RWPE2 (cell line): Measurements from ENCODE around the gene LRRC47.

Source experiments
- ATAC-seq: fragments of 200-7000 bp; cut with Tn5 transposase; 3 replicates; pipeline ENCODE4 v1.9.1; 2021; ENCODE audit warnings: low read depth
- DNase-seq: peaks from one replicate; pipeline ENCODE4 v3.0.0-alpha.2; 2020; ENCODE audit warnings: low spot score
- H3K27ac ChIP-seq: fragments of 450-650 bp; 2 replicates; pipeline ENCODE4 v1.5.1; 2017; ENCODE audit warnings: mild to moderate bottlenecking; ENCODE audit not compliant: poor library complexity, severe bottlenecking
- H3K27me3 ChIP-seq: fragments of 250-450 bp; sonication (Bioruptor Pico); 2 replicates; pipeline ENCODE4 v1.5.1; 2021; ENCODE audit warnings: mild to moderate bottlenecking, moderate library complexity; ENCODE audit not compliant: insufficient read depth, poor library complexity, severe bottlenecking
- H3K36me3 ChIP-seq: fragments of 250-450 bp; sonication (Bioruptor Pico); 2 replicates; pipeline ENCODE4 v1.5.1; 2020; ENCODE audit warnings: low read depth, mild to moderate bottlenecking, moderate library complexity
- H3K4me1 ChIP-seq: fragments of 250-450 bp; sonication (Bioruptor Pico); 2 replicates; pipeline ENCODE4 v1.5.1; 2021; ENCODE audit warnings: mild to moderate bottlenecking, moderate library complexity; ENCODE audit not compliant: insufficient read depth, poor library complexity, severe bottlenecking
- H3K4me3 ChIP-seq: fragments of 250-450 bp; sonication (Bioruptor Pico); 2 replicates; pipeline ENCODE4 v1.5.1; 2021; ENCODE audit warnings: mild to moderate bottlenecking, moderate library complexity; ENCODE audit not compliant: severe bottlenecking
- H3K9me3 ChIP-seq: fragments of 250-450 bp; sonication (Bioruptor Pico); 2 replicates; pipeline ENCODE4 v1.5.1; 2021; ENCODE audit warnings: mild to moderate bottlenecking, moderate library complexity; ENCODE audit not compliant: severe bottlenecking
- CTCF ChIP-seq: fragments of 450-650 bp; IDR thresholded peaks from one replicate; pipeline ENCODE4 v1.5.1; 2017; ENCODE audit warnings: mild to moderate bottlenecking, moderate library complexity; ENCODE audit not compliant: poor library complexity, severe bottlenecking

Gene LRRC47

GRCh38 chr1:3745071-3745470 is 51.2 kb downstream of the LRRC47 start:
- Histone ChIP-seq H3K4me3 (no peak overlapping the region), H3K4me1 (no peaks in the 10 kb centered on the region), H3K9me3 (no peaks in the 10 kb centered on the region), H3K27ac (no peak overlapping the region), H3K27me3 (peaks cover 2% of the 10 kb centered on the region), H3K36me3 (peaks cover 28% of the 10 kb centered on the region)
- DNase-seq = peak; percentile 40
- TF ChIP-seq CTCF = no peak
- ATAC-seq = no peak

- ATAC-seq = no peak
- no peaks in the 10 kb centered on the region for H3K4me1 ChIP-seq
- H3K27me3 ChIP-seq = no peaks in the 10 kb centered on the region
- no peaks in the 10 kb centered on the region for H3K9me3 ChIP-seq
- no peak for TF ChIP-seq CTCF
- peak; percentile 59 for DNase-seq
- no peak overlapping the region for H3K4me3 ChIP-seq
- peaks cover 30% of the 10 kb centered on the region for H3K36me3 ChIP-seq
- H3K27ac ChIP-seq = no peak overlapping the region
These were observed 51.7 kb downstream of the LRRC47 start for GRCh38 chr1:3744646-3745045.

GRCh38 chr1:3743826-3744225 is 52.5 kb downstream of the LRRC47 start:
- H3K9me3 ChIP-seq = no peaks in the 10 kb centered on the region
- H3K27ac ChIP-seq = no peak overlapping the region
- TF ChIP-seq CTCF = no peak
- H3K4me1 ChIP-seq = no peaks in the 10 kb centered on the region
- H3K36me3 ChIP-seq = peaks cover 32% of the 10 kb centered on the region
- ATAC-seq = no peak
- DNase-seq = no peak
- H3K27me3 ChIP-seq = no peaks in the 10 kb centered on the region
- H3K4me3 ChIP-seq = no peak overlapping the region

GRCh38 chr1:3743421-3743820 is 52.9 kb downstream of the LRRC47 start:
- H3K27me3 ChIP-seq = no peaks in the 10 kb centered on the region
- H3K9me3 ChIP-seq = no peaks in the 10 kb centered on the region
- TF ChIP-seq CTCF = no peak
- H3K36me3 ChIP-seq = peaks cover 36% of the 10 kb centered on the region
- DNase-seq (no peak), ATAC-seq (no peak)
- H3K4me1 ChIP-seq = no peaks in the 10 kb centered on the region
- H3K27ac ChIP-seq = no peak overlapping the region
- no peak overlapping the region for H3K4me3 ChIP-seq

- H3K36me3 ChIP-seq = peaks cover 44% of the 10 kb centered on the region
- ATAC-seq (no peak), DNase-seq (peak; percentile 55)
These were observed 53.6 kb downstream of the LRRC47 start for GRCh38 chr1:3742439-3743298.

More at GRCh38 chr1:3742439-3743298, 53.6 kb downstream of the LRRC47 start:
- no peak for TF ChIP-seq CTCF
- H3K27ac ChIP-seq = no peak overlapping the region
- H3K4me3 ChIP-seq = no peak overlapping the region
- H3K4me1 ChIP-seq = no peaks in the 10 kb centered on the region
- H3K27me3 ChIP-seq = no peaks in the 10 kb centered on the region
- H3K9me3 ChIP-seq = no peaks in the 10 kb centered on the region
